HG02610 (cell line): ENCODE measurements around the gene GSDME.
"Not testable (repeated sequence)": the region's sequence is repeated elsewhere in the genome, so short reads cannot be mapped to it uniquely, and the experiment has no call there.

Source experiments
- ATAC-seq: cut with Tn5 transposase; IDR thresholded peaks from one replicate; pipeline ENCODE4 v1.9.1; 2021; ENCODE audit warnings: mild to moderate bottlenecking, moderate library complexity; ENCODE audit not compliant: unreplicated experiment

The GSDME gene

DNA sequence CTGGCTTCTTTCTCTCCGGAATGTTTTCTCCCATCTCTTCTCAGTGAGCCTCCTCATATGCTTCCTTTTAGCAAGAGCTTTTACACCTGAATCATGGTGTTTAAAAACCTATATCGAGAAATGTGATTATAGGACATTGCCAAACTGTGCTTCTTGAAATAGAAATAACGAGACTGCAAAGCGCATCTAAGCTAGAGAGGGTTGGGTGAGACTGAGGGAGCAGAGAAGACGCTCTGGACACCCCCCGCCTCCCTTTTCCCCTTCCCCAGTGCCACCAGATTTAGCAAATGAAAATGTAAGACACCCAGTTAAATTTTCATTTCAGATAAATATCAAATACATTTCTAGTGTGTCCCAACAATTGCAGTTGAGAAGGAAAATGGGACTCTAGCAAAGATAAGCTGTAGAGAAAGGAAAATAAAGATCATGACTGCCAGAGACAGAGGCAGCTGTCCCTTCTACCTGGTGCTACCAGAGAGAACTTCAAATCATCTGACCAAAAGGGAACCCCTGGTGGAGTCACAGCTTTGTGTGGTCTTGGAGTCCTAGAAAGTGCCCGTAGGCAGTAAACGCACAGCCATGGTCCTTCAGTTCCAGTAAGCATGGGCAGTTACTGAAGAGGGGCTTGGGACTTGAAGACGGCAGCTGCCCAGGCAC is 14.6 kb downstream of the GSDME start:
- ATAC-seq = no peak

DNA sequence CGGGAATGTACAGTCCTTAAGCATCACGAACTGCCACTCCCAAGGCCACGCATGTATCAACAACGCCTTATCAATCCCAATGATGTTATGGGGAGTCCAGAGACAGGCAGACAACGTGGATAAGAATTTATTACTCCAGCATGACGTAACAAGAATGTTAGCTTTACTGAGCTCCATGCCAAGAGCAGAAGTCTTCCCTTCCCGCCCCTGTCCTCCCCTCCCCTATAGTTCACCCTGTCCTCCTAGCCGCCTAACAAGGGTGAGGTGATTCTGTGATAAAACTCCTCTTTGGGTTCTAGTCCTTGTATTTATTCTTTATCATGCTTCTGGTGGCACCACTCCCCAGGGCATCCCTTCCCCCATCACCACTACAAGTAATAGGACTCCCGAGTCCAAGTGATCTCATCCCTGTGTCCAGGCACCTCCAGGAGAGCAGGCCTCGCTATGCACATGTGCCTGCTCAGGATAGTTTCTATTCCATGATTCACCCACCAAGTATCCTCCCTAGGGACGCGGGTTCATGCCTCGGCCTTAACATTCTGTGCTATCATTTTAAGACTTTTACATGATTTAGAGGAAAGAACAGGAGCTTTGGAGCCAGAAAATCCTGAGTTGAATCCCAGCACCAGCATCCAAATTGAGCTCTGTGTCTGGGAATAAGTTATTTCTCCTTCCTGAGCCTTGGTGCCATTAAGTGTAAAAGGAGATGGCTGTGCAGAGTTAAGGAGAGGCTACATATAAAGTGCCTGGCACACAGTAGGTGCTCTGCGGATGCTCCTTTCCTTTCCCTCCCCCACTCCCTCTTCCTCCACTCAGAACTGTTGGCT is 15.4 kb downstream of the GSDME start:
- no peak for ATAC-seq

DNA sequence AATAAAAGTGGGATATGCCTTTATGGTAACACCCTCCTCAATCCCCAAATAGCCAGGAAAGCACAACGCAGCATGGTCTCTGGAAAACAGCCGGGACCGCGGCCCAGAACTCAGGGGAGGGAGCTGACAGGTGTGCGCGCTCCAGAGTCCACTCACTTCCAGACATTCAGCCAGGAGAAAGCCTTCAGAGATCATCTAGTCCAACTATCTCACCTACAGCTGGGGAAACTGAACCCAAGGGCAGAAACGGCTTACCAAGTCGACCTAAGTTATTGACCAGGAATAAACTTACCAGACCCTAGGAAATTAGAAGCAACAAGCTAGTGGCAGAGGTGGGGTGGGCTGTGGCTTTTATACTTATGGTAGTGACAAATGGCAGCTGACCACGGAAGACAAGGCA is 16.4 kb downstream of the GSDME start:
- ATAC-seq = no peak

DNA sequence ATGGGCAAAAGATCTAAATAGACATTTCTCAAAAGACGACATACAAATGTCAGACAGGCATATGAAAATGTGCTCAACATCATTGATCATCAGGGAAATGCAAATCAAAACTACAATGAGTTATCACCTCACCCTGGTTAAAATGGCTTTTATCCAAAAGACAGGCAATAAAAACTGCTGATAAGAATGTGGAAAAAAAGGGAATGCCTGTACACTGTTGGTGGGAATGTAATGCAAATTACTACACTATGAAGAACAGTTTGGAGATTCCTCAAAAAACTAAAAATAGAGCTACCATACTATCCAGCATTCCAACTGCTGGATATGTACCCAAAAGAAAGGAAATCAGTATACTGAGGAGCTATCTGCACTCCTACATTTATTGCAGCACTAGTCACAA is 18.0 kb downstream of the GSDME start:
- ATAC-seq = no peak

GRCh38 chr7:24738577-24738976 is 18.7 kb downstream of the GSDME start:
- ATAC-seq = no peak

- ATAC-seq = no peak
Measured at GRCh38 chr7:24737281-24737680, 20.0 kb downstream of the GSDME start.

DNA sequence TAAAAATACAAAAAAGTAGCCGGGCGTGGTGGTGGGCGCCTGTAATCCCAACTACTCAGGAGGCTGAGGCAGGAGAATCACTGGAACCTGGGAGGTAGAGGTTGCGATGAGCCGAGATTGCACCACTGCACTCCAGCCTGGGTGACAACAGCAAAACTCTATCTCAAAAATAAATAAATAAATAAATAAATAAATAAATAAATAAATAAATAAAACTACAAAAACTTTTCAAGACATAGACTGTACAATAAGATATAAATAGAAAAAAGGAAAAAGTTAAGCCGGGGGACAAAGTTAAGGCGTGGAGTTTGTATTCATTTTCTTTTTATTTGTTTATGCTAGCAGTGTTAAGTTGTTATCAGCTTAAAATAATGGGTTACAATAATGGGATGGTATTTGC is 21.7 kb downstream of the GSDME start:
- not testable (repeated sequence) for ATAC-seq

DNA sequence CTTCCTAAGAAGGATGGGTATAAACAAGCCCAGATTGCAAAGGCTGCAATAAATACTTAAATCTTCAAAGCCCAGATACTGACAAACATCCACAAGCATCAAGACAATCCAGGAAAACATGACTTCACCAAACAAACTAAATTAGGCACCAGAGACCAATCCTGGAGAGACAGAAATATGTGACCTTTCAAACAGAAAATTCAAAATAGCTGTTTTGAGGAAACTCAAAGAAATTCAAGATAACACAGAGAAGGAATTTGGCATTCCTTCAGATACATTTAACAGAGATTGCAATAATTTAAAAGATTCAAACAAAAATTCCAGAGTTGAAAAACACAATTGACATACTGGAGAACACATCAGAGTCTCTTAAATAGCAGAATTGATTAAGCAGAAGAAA is 23.0 kb downstream of the GSDME start:
- ATAC-seq = no peak

- ATAC-seq = peak; percentile 10
Measured at GRCh38 chr7:24733414-24734060, 23.7 kb downstream of the GSDME start.

DNA sequence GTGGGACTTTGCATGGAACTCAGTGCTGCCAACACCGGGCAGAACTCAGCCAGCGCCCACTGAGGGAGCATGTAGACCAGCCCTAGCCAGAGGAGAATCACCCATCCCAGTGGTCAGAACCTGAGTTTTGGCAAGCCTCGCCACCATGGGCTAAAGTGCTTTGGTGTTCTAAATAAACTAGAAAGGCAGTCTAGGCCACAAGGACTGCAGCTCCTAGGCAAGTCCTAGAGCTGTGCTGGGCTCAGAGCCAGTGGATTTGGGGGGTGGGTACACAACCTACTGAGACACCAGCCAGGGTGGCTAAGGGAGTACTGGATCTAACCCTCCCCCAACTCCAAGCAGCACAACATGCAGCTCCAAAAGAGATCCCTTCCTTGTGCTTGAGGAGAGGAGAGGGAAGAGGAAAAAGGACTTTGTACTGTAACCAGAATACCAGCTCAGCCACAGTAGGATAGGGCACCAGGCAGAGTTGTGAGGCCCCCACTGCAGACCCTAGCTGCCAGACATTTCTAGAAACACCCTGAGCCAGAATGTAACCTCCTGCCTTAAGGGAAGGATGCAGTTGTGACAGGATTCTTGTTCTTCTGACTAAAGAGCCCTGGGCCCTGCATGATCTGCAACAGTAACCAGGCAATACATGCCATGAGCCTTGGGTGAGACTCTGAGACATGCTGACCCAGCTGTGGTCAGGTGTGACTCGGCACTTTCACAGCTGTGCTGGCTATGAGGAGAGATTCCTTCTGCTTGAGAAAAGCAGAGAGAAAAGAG is 24.4 kb downstream of the GSDME start:
- ATAC-seq = peak; percentile 60

- no peak for ATAC-seq
Measured at GRCh38 chr7:24731313-24731712, 26.0 kb downstream of the GSDME start.

DNA sequence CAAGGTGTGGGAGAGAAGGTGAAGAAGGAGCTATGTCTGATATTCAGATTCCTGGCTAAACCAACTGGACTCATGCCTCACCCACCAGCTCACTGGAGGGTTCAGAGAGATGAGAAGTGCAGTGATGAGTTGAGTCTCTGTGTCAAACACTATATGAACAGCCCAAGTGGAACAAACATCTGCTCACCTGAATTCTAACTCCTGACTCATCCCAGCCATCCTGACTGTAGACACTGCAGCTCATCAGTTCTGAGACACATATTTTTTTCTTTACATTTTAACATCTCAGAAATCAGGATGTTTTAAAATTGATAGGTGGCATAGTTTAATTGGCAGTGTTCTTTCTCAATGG is 27.3 kb downstream of the GSDME start:
- ATAC-seq = peak; percentile 41

GRCh38 chr7:24729365-24730017 is 27.8 kb downstream of the GSDME start:
- ATAC-seq = no peak

GRCh38 chr7:24728503-24729364 is 28.5 kb downstream of the GSDME start:
- ATAC-seq = peak; percentile 30

GRCh38 chr7:24728121-24728500 is 29.2 kb downstream of the GSDME start:
- no peak for ATAC-seq

DNA sequence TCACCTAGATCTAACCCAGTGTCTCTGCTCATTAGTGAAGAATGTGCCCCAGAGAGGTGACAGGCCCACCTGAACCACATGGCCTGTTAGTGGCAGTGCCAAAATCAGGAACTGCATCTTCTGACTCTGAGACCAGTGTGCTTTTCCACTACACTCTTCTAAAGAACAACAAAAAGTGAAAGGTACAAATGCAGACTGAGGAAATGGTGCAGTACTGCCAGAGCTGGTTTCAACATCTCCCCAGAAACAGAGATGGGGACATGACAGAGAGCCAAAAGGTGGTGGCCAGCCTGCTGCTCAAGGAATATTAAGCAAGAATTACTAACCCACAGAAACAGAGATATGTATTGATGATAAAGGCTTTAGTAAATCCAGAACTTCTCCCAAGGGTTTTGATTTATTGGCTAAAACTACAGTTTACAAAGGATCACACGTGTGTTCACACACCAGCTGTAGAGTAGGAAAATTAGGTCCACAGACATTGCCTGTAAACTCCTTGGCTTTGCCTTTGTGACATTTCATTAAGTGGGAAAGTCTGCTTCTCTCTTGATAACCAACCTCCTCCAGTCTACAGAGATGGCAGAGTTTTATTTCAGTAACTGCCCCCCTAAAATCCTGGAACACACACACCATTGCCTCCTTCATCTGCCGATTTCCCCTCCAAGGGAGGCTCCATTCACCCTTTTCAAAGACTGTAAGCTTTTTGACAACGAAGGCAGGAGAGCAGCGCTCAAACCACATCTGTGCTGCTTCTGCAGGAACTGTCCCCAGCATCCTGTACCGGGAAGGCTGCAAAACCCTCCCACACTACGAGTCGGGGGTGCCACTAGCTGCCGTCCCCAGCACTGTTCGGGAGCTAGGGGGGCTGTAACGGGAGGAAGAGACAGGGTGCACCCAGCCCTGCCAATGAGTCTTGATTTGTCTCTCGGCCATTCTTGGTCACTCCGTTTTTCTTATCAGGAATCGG is 29.8 kb downstream of the GSDME start:
- peak; percentile 41 for ATAC-seq

DNA sequence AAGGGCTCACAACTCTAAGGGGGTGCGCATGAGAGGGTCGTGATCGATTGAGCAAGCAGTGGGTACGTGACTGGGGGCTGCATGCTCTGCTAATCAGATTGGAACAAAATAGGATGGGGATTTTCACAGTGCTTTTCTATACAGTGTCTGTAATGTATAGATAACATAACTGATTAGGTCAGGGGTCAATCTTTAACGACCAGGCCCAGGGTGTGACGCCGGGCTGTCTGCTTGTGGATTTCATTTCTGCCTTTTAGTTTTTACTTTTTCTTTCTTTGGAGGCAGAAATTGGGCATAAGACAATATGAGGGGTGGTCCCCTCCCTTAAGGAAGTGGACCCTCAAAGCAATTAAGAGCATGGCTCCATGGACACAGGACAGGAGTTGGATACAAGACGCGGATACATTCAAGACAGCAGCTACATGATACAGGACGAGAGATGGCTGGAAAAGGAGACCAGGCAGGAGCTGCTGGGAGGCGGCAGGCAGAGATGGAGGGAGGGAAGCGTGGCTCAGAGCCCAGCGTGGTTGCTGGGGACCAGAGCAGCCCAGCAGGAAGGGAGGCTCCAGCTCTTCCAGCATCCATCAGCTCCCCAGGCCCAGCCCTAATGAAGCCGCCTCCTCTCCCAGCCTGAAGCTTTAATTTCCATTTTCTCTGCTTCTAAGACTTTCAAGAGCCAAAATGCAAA is 31.6 kb downstream of the GSDME start:
- ATAC-seq = no peak
